Muscle of back (tissue), 11 donors: ENCODE results near the gene SERINC5. TPM values are rescaled to one million over a fixed set of nuclear protein-coding genes. Genes with fewer than 3 reads are reported as not detected.
"Not testable (repeated sequence)": the region's sequence is repeated elsewhere in the genome, so short reads cannot be mapped to it uniquely, and the experiment has no call there.

Experiments
- DNase-seq, 3 donors: peaks; one replicate each; pipeline versions ENCODE4 v3.0.0 to v3.0.0-alpha.2; 2013
- polyA plus RNA-seq, 10 donors: library from polyadenylated mRNA; unstranded; fragments of 120-200 nt; gene quantifications; one replicate each; pipeline ENCODE4 v1.2.1, GENCODE V29; 2013; ENCODE audit not compliant: insufficient read length in 10 of 10

SERINC5 gene
- polyA plus RNA-seq, 10 donors: 14.9 to 24.1 (median 20.0) TPM

DNA sequence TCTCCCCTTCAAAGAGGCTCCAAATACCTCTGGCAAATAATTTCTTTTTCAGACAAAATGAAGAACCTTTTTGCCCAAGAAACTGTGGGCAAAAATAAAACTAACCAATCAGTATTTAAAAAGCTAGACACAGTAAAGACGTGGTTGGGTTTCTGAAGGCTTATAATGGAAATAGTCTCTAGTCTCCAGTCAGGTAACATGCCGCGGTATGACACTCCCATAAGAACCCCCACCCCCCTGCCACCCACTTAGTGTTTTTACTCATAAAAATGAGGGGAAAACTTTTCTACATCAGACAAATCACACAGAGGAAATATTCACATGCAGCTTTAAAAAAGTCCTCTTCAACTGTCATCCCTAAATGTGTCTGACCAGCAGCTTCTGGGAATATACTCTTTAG lies 115.4 kb downstream of the SERINC5 start:
- no peak for DNase-seq

DNA sequence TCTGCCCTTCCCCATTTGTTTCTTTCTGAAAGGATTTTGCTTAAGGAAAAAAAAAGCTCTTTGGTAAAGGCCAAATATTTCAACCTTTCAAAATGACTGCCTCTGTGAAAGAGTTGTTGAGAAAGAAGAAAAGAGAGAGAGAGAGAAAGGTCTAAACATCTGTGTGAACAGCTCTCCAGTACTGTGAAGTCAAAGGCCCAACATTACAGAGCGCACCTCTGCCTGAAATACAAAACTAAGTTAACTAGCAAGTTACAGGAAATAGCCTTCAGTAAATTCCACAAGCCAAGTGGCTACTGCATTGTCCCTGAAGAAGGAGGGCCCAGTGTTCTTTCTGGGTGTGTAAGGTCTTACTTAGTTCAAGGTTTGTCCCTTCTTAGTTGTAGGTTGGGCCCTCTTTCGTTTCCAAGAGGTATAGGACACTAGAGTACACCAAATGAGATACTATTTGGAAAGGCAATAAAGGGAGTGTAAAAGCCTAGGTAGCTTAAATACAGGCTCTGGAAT lies 116.3 kb downstream of the SERINC5 start:
- DNase-seq: no peak

GRCh38 chr5:80138486-80138885 lies 117.4 kb downstream of the SERINC5 start:
- no peak for DNase-seq

DNA sequence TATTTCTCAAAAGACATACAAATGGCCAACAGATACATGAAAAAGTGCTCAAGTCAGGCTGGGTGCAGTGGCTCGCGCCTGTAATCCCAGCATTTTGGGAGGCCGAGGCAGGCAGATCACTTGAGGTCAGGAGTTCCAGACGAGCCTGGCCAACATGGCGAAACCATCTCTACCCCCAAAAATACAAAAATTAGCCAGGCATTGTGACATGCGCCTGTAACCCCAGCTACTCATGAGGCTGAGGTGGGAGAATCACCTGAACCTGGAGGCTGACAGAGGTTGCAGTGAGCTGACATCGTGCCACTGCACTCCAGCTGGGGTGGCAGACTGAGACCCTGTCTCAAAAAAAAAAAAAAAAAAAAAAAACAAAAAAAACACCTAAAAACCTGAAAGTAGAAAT lies 119.0 kb downstream of the SERINC5 start:
- not testable (repeated sequence) for DNase-seq

DNA sequence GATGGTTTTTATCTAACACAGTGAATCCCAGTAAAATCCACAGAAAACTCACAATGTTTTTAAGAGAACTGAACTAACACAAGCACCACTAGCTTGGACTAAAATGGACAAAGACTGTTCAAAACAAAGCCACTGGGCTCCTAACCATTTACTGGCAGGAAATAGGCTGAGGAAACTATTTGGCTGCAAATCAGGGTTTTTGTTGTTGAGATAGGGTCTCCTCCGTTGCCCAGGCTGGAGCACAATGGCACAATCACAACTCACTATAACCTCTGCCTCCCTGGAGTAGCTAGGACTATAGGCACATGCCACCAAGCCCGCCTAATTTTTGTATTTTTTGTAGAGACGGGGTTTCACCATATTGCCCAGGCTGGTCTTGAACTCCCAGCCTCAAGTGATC lies 121.0 kb downstream of the SERINC5 start:
- DNase-seq: no peak

DNA sequence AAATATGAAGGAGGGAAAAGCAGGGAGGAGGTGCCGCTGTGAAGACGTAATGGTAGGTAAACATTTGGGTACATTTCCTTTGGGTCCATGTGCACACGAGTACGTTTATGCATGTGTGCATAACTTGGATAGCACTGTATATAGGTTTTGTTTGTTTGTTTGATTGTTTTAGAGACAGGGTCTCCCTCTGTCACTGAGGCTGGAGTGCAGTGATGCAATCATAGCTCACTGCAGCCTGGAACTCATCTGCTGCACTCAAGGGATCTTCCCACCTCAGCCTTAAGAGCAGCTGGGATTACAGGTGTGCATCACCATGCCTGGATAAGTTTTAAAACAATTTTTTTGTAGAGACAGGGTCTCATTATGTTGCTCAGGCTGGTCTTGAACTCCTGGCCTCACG lies 126.7 kb downstream of the SERINC5 start:
- no peak for DNase-seq

- DNase-seq: peak in 1 of 3 donors; percentile 70
These were observed 127.7 kb downstream of the SERINC5 start for GRCh38 chr5:80128141-80128540.

- DNase-seq: no peak
These were observed 128.7 kb downstream of the SERINC5 start for GRCh38 chr5:80127116-80127552.

GRCh38 chr5:80125962-80126480 lies 129.8 kb downstream of the SERINC5 start:
- peak in 2 of 3 donors; percentile 37 to 65 for DNase-seq

DNA sequence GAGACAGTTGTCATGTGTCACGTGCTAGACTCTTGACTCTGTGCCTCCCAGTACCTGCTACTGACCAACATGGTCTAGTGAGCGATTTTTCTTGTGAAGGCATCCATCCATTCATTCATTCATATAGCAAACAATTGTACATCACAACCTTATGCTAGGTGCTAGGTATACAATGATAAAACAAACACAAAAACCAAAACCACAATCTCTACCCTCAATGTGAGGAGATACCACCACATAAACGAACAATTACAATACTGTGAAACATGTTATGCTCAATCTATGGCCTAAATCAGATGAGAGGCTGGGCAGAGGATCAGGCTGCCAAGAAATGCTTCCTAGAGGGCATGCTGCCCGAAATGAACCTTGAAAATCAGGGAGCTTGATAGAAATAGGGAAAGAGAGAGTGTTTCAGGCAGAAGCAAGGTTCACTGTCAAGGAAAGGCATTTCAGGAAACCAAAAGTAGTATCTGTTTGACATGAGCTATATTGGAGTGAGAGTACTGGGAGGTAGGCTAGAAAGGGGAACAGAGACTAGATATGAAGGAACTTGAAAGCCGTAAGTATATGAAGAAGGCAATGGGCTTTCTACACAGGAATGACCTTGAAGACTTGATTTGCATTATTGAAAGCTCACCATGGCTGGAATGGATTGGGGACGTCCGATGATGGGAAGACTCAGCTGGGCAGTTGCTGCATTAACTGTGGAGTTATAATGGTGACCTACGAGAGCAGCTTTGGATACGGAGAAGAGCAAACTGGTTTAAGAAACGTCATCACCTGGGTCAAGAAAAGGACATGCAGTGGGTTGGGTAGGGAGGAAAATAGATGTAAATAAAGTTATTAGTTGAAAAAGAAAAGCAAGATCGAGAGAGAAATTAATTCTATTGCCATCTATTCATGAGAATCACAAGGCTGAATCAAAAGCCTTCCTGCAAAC lies 130.6 kb downstream of the SERINC5 start:
- DNase-seq: no peak

GRCh38 chr5:80124121-80124918 lies 131.5 kb downstream of the SERINC5 start:
- no peak for DNase-seq

DNA sequence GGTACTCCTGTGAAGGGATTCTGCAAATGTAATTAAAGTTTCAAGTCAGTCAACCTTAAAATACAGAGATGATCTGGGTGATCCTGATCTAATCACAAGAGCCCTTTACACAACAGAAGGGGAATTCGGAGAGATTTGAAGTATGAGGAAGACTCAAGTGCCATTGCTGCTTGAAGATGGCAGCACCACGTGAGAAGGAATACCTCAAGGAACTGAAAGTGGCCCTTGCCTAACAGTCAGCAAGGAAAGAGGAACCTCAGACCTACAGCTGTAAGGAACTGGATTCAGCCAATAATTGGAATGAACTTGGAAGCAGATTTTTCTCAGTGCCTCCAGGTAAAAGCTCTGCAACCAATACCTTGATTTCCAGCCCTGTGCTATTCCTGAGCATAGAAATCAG lies 133.3 kb downstream of the SERINC5 start:
- DNase-seq: peak in 1 of 3 donors; percentile 41

GRCh38 chr5:80119372-80119771 lies 136.5 kb downstream of the SERINC5 start:
- no peak for DNase-seq

GRCh38 chr5:80117446-80117845 lies 138.4 kb downstream of the SERINC5 start:
- no peak for DNase-seq

DNA sequence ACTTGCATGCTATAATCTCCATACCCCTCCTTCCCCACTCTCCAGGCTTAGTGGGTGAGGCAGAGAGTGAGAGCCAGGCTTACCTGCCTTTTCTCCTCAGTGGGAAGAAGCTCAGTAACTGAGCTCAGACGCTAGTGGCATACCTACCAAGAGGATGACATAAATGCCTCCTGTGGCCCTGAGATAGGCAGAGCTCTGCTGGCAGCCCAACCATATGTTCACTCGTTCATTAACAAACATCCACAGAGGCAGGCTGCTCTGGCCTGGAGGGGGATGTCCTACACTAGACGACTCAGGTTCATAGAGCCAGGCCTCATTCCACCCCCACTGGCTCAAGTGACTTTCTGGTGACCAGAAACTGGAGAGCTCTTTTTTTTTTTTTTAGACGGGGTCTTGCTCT lies 139.4 kb downstream of the SERINC5 start:
- DNase-seq: no peak

DNA sequence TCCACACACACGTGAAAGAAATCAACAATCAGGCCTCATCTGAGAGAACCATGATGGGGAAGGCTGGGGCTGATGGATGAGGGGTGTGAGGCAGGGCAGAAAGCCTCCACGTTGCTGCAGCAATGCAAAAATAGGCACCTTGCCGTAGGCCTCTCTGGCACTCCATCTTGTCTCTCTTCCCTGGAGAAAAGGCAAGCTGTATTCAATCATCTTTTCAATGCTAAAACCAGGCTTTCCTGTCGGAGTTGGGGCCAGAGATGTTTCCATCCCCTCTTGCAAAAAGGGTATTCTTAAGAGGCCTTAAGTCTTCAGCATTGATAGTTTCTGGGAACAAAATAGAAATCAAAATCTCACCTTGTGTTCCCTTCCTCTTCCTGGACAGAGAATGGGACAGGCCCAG lies 139.8 kb downstream of the SERINC5 start:
- DNase-seq: peak in 1 of 3 donors; percentile 51

- DNase-seq: no peak
These were observed 141.0 kb downstream of the SERINC5 start for GRCh38 chr5:80114860-80115259.

DNA sequence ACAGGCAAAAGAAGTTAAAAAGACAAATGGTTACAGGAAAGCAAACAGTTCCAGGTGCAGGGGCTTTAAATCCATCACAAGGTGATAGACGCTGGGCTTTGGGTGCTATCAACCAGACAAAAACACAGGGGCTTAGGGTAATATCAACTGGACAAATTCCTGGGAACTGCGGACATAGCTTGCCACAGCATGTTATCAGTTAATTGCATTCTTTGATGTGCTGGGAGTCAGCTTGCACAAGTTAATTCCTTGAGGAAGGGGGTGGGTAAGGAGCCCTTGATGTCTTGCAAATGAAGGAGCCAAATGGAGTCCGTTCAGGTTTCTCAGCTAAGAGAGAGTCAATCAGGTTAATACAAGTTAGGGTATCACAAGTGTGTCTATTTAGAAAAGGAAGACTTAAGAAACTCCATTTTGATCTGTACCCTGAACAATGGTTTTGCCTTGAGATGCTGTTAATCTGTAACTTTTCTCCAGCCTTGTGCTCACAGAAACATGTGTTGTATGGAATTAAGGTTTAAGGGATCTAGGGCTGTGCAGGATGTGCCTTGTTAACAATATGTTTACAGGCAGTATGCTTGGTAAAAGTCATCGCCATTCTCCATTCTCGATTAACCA lies 144.4 kb downstream of the SERINC5 start:
- not testable (repeated sequence) for DNase-seq

- DNase-seq: peak in 2 of 3 donors; percentile 48 to 75
These were observed 146.0 kb downstream of the SERINC5 start for GRCh38 chr5:80109646-80110478.

GRCh38 chr5:80106916-80107315 lies 148.9 kb downstream of the SERINC5 start:
- no peak for DNase-seq
